K562 (cell line): ENCODE results near the gene CCR2. TPM values are rescaled to one million over a fixed set of nuclear protein-coding genes. Genes with fewer than 3 reads are reported as not detected.

Experiments
- ARID1B ChIP-seq: fragments of 450-650 bp; IDR thresholded peaks from 2 replicates; pipeline ENCODE4 v1.6.1; 2016; ENCODE audit warnings: antibody characterized with exemption, mild to moderate bottlenecking, inconsistent platforms
- ATF1 ChIP-seq, 2 experiments: fragments of 450-650 bp in 1 of 2; IDR thresholded peaks; 2 replicates each; pipeline ENCODE4 v1.6.1; 2016; ENCODE audit warnings: missing compliant biosample characterization in 1 of 2, missing genetic modification characterization in 1 of 2
- CBFA2T2 ChIP-seq: fragments of 450-650 bp; conservative IDR thresholded peaks from 2 replicates; pipeline ENCODE4 v1.6.1; 2017; ENCODE audit warnings: mild to moderate bottlenecking
- CEBPG ChIP-seq, 3 experiments: fragments of 200-800 bp in 1 of 3; sonication (Bioruptor generic) in 1 of 3; sonication (generic) in 1 of 3; formaldehyde crosslinking in 1 of 3; IDR thresholded peaks in 2 of 3; conservative IDR thresholded peaks in 1 of 3; 2 replicates each; pipeline versions ENCODE4 v1.6.1 to v1.8.0; 2016 to 2022; ENCODE audit warnings: missing compliant biosample characterization in 2 of 3, missing genetic modification characterization in 2 of 3, mild to moderate bottlenecking in 1 of 3, missing genetic modification reagents in 1 of 3
- GATAD2B ChIP-seq: fragments of 450-650 bp; IDR thresholded peaks from 2 replicates; pipeline ENCODE4 v1.6.1; 2017; ENCODE audit warnings: mild to moderate bottlenecking, borderline replicate concordance
- HDAC1 ChIP-seq, 2 experiments: fragments of 450-650 bp; IDR thresholded peaks; 2 replicates each; pipeline ENCODE4 v1.6.1; 2016 to 2017; ENCODE audit warnings: inconsistent platforms in 1 of 2, mild to moderate bottlenecking in 1 of 2, moderate library complexity in 1 of 2
- HES1 ChIP-seq: fragments of 450-650 bp; IDR thresholded peaks from 2 replicates; pipeline ENCODE4 v1.6.1; 2016; ENCODE audit warnings: low read depth, mild to moderate bottlenecking, moderate library complexity
- KDM1A ChIP-seq, 2 experiments: fragments of 450-650 bp; IDR thresholded peaks; 2 replicates each; pipeline ENCODE4 v1.6.1; 2016; ENCODE audit warnings: mild to moderate bottlenecking in 2 of 2
- KLF1 ChIP-seq: fragments of 450-650 bp; IDR thresholded peaks from 2 replicates; pipeline ENCODE4 v1.6.1; 2016; ENCODE audit warnings: missing genetic modification characterization, missing compliant biosample characterization
- SMAD1 ChIP-seq: fragments of 150-350 bp; IDR thresholded peaks from 2 replicates; pipeline ENCODE4 v1.6.1; 2014; ENCODE audit warnings: low read length, low read depth; ENCODE audit not compliant: partially characterized antibody
- TBL1XR1 ChIP-seq, 2 experiments: IDR thresholded peaks; 2 replicates each; pipeline ENCODE4 v1.6.1; 2012; ENCODE audit warnings: improper control_type of control experiment in 2 of 2, low read length in 2 of 2, mild to moderate bottlenecking in 1 of 2
- ZKSCAN3 ChIP-seq: fragments of 250-450 bp; sonication (Bioruptor Pico); IDR thresholded peaks from 2 replicates; pipeline ENCODE4 v1.4.0; 2020
- ZNF354B ChIP-seq: fragments of 250-450 bp; sonication (Bioruptor Pico); IDR thresholded peaks from 2 replicates; pipeline ENCODE4 v1.4.0; 2020
- ZNF431 ChIP-seq: sonication (generic); formaldehyde crosslinking; IDR thresholded peaks from 2 replicates; pipeline ENCODE4 v1.8.0; 2022; ENCODE audit warnings: mild to moderate bottlenecking, missing genetic modification reagents
- ZNF589 ChIP-seq: fragments of 200-800 bp; sonication (Bioruptor generic); IDR thresholded peaks from 2 replicates; pipeline ENCODE4 v1.6.1; 2016; ENCODE audit warnings: low read depth, missing genetic modification characterization, missing compliant biosample characterization
- polyA plus RNA-seq, 8 experiments: library from polyadenylated mRNA; depleted of rRNA in 4 of 8; stranded (reverse) in 5 of 8; unstranded in 3 of 8; fragments of >200 nt; fragmentation: Nextera tagmentation in 2 of 8; fragmentation: Illumina TruSeq in 1 of 8; extraction: Ambion mirVana in 2 of 8; extraction: Trizol in 1 of 8; gene quantifications; 2 replicates each; pipeline versions ENCODE4 v1.2.1 to v1.2.3, GENCODE V29; 2011 to 2014; ENCODE audit warnings: inconsistent platforms in 1 of 8, missing spikeins in 1 of 8
- total RNA-seq, 7 experiments: library from RNA; depleted of rRNA in 6 of 7; stranded (reverse); fragments of >200 nt in 6 of 7; fragmentation: Illumina TruSeq in 2 of 7; extraction: Trizol in 2 of 7; gene quantifications; 2 replicates each; pipeline versions ENCODE4 v1.2.1 to v1.2.3, GENCODE V29; 2011 to 2021; ENCODE audit warnings: low replicate concordance in 1 of 7
- TF ChIP-seq, protein P1 (sequence below), 2 experiments: fragments of 450-650 bp in 1 of 2; sonication (generic) in 1 of 2; formaldehyde crosslinking in 1 of 2; IDR thresholded peaks in 1 of 2; conservative IDR thresholded peaks in 1 of 2; 2 replicates each; pipeline versions ENCODE4 v1.6.1 to v1.8.1; 2016 to 2023; ENCODE audit warnings: mild to moderate bottlenecking in 2 of 2, moderate library complexity in 2 of 2, inconsistent platforms in 1 of 2, missing genetic modification reagents in 1 of 2
- TF ChIP-seq, protein P2 (sequence below): fragments of 450-650 bp; IDR thresholded peaks from 2 replicates; pipeline ENCODE4 v1.6.1; 2014; ENCODE audit warnings: low read depth, mild to moderate bottlenecking, moderate library complexity, borderline replicate concordance
- TF ChIP-seq, protein P3 (sequence below): IDR thresholded peaks from 3 replicates; pipeline ENCODE4 v1.6.1; 2011; ENCODE audit warnings: borderline replicate concordance, mild to moderate bottlenecking; ENCODE audit not compliant: insufficient read length, insufficient read depth
- TF ChIP-seq, protein P4 (sequence below): sonication (generic); formaldehyde crosslinking; IDR thresholded peaks from 2 replicates; pipeline ENCODE4 v1.8.0; 2022; ENCODE audit warnings: missing genetic modification reagents, mild to moderate bottlenecking, moderate library complexity, borderline replicate concordance
- TF ChIP-seq, protein P5 (sequence below): sonication (generic); formaldehyde crosslinking; IDR thresholded peaks from 2 replicates; pipeline ENCODE4 v1.9.0; 2022; ENCODE audit warnings: mild to moderate bottlenecking, missing genetic modification reagents

The CCR2 gene
- total and polyA plus RNA-seq, 9 of the 15 experiments (the other 6 are each of a cell fraction or from before 2014, with no cell fraction given): not detected

- TF ChIP-seq ATF1 (CRISPR knock-in tag; IDR thresholded peaks at IDR 0.05) (no peak), ATF1 (tag; IDR thresholded peaks at IDR 0.05) (0 out of 2 replicates have a peak, but pooled peaks have one; percentile 11), ZNF354B (CRISPR knock-in tag) (no peak), ARID1B (peak; percentile 40; the same call in 1 of the 2 replicates), HES1 (peak; percentile 56; the same call in 1 of the 2 replicates), ZNF589 (CRISPR knock-in tag) (no peak), ZKSCAN3 (no peak), GATAD2B (no peak), SMAD1 (no peak), CEBPG (CRISPR knock-in tag; IDR thresholded peaks at IDR 0.05) (peak; percentile 88), CEBPG (tag; conservative IDR thresholded peaks at IDR 0.05 in 1 of 2, IDR thresholded peaks at IDR 0.05 in 1 of 2) (peak; percentile 89 to 95), HDAC1 (IDR thresholded peaks at IDR 0.05) (peak in 1 of 2 experiments; percentile 23; a peak in 1 of 4 replicates), CBFA2T2 (peak; percentile 28; the same call in 1 of the 2 replicates), KLF1 (tag) (no peak), KDM1A (IDR thresholded peaks at IDR 0.05) (peak; percentile 62 to 64), ZNF431 (no peak), TBL1XR1 (IDR thresholded peaks at IDR 0.05; ENCODE audit: low read length in 2 of 2) (no peak)
- TF ChIP-seq, protein P1, sequence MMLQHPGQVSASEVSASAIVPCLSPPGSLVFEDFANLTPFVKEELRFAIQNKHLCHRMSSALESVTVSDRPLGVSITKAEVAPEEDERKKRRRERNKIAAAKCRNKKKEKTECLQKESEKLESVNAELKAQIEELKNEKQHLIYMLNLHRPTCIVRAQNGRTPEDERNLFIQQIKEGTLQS (IDR thresholded peaks at IDR 0.05): peak; percentile 70
- TF ChIP-seq, protein P1 (CRISPR knock-in tag; conservative IDR thresholded peaks at IDR 0.05): no peak
- TF ChIP-seq, protein P2, sequence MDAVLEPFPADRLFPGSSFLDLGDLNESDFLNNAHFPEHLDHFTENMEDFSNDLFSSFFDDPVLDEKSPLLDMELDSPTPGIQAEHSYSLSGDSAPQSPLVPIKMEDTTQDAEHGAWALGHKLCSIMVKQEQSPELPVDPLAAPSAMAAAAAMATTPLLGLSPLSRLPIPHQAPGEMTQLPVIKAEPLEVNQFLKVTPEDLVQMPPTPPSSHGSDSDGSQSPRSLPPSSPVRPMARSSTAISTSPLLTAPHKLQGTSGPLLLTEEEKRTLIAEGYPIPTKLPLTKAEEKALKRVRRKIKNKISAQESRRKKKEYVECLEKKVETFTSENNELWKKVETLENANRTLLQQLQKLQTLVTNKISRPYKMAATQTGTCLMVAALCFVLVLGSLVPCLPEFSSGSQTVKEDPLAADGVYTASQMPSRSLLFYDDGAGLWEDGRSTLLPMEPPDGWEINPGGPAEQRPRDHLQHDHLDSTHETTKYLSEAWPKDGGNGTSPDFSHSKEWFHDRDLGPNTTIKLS: peak; percentile 37; the same call in 1 of the 2 replicates
- TF ChIP-seq, protein P3, sequence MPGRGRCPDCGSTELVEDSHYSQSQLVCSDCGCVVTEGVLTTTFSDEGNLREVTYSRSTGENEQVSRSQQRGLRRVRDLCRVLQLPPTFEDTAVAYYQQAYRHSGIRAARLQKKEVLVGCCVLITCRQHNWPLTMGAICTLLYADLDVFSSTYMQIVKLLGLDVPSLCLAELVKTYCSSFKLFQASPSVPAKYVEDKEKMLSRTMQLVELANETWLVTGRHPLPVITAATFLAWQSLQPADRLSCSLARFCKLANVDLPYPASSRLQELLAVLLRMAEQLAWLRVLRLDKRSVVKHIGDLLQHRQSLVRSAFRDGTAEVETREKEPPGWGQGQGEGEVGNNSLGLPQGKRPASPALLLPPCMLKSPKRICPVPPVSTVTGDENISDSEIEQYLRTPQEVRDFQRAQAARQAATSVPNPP: no peak
- TF ChIP-seq, protein P4, sequence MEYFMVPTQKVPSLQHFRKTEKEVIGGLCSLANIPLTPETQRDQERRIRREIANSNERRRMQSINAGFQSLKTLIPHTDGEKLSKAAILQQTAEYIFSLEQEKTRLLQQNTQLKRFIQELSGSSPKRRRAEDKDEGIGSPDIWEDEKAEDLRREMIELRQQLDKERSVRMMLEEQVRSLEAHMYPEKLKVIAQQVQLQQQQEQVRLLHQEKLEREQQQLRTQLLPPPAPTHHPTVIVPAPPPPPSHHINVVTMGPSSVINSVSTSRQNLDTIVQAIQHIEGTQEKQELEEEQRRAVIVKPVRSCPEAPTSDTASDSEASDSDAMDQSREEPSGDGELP: no peak
- TF ChIP-seq, protein P5, sequence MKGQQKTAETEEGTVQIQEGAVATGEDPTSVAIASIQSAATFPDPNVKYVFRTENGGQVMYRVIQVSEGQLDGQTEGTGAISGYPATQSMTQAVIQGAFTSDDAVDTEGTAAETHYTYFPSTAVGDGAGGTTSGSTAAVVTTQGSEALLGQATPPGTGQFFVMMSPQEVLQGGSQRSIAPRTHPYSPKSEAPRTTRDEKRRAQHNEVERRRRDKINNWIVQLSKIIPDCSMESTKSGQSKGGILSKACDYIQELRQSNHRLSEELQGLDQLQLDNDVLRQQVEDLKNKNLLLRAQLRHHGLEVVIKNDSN: peak; percentile 68
These were observed 39.9 kb downstream of the CCR2 start (continued) for GRCh38 chr3:46393554-46394434.
